ENCODE results near the gene TENM4. TPM values are rescaled to one million over a fixed set of nuclear protein-coding genes. Genes with fewer than 3 reads are reported as not detected.

TENM4 gene
- total RNA-seq, 1 donor from 2014 or later = 5.1 TPM

GRCh38 chr11:78791254-78791653 is 649.6 kb downstream of the TENM4 start:
- no peaks in the 10 kb centered on the region for H3K27me3 ChIP-seq
- no peaks in the 10 kb centered on the region for H3K79me2 ChIP-seq (ENCODE audit: low read depth)
- no peak overlapping the region for H2AFZ ChIP-seq (replicated peaks)
- H3K4me2 ChIP-seq = no peak overlapping the region
- H3K36me3 Mint-ChIP-seq = peaks cover 40% of the 10 kb centered on the region
- H3K4me3 Mint-ChIP-seq = no peak overlapping the region
- H3K36me3 ChIP-seq = no peaks in the 10 kb centered on the region
- no peaks in the 10 kb centered on the region for H3K9me3 Mint-ChIP-seq
- H3K9ac ChIP-seq = no peak overlapping the region
- no peaks in the 10 kb centered on the region for H3K9me3 ChIP-seq (ENCODE audit: low read depth)
- no peaks in the 10 kb centered on the region for H4K20me1 ChIP-seq (ENCODE audit: low read depth)
- H3K27me3 Mint-ChIP-seq (ENCODE audit: insufficient read depth, low read depth) = peaks cover 4% of the 10 kb centered on the region
- H3K4me3 ChIP-seq = no peak overlapping the region
- H3K27ac ChIP-seq = no peak overlapping the region
- H3K27ac Mint-ChIP-seq = no peak overlapping the region
- H3K4me1 Mint-ChIP-seq = peaks cover 16% of the 10 kb centered on the region
- no peak for DNase-seq (ENCODE audit: low spot score)
- no peaks in the 10 kb centered on the region for H3F3A ChIP-seq (ENCODE audit: low read depth)
- TF ChIP-seq EZH2 (IDR thresholded peaks at IDR 0.05) (no peak), EZH2phosphoT487 (IDR thresholded peaks at IDR 0.05) (no peak), CTCF (IDR thresholded peaks at IDR 0.05) (no peak)
- peaks cover 10% of the 10 kb centered on the region for H3K4me1 ChIP-seq

- no peak overlapping the region for H3K27ac ChIP-seq
- H3K36me3 ChIP-seq = no peaks in the 10 kb centered on the region
- no peak for TF ChIP-seq EZH2 (IDR thresholded peaks at IDR 0.05)
- TF ChIP-seq CTCF (IDR thresholded peaks at IDR 0.05) = no peak
- Mint-ChIP-seq H3K4me3 (no peak overlapping the region), H3K4me1 (peaks cover 19% of the 10 kb centered on the region), H3K9me3 (no peaks in the 10 kb centered on the region), H3K27ac (no peak overlapping the region), H3K27me3 (ENCODE audit: insufficient read depth, low read depth) (peaks cover 4% of the 10 kb centered on the region), H3K36me3 (peaks cover 40% of the 10 kb centered on the region)
- H3K4me3 ChIP-seq = no peak overlapping the region
- DNase-seq (ENCODE audit: low spot score) = no peak
- H3K79me2 ChIP-seq (ENCODE audit: low read depth) = no peaks in the 10 kb centered on the region
- H3K27me3 ChIP-seq = no peaks in the 10 kb centered on the region
- no peaks in the 10 kb centered on the region for H4K20me1 ChIP-seq (ENCODE audit: low read depth)
- H3K4me1 ChIP-seq = peaks cover 12% of the 10 kb centered on the region
- H3K4me2 ChIP-seq = no peak overlapping the region
- H3K9me3 ChIP-seq (ENCODE audit: low read depth) = no peaks in the 10 kb centered on the region
- H2AFZ ChIP-seq (replicated peaks) = no peak overlapping the region
- H3F3A ChIP-seq (ENCODE audit: low read depth) = no peaks in the 10 kb centered on the region
- no peak overlapping the region for H3K9ac ChIP-seq
Observed at GRCh38 chr11:78790784-78791183, 650.0 kb downstream of the TENM4 start.

- peaks cover 30% of the 10 kb centered on the region for H3K4me1 Mint-ChIP-seq
- Histone ChIP-seq H3K27ac (no peak overlapping the region), H3K9me3 (ENCODE audit: low read depth) (no peaks in the 10 kb centered on the region), H3K36me3 (no peaks in the 10 kb centered on the region), H3K9ac (no peak overlapping the region), H3K4me2 (no peak overlapping the region), H3F3A (ENCODE audit: low read depth) (no peaks in the 10 kb centered on the region), H3K27me3 (no peaks in the 10 kb centered on the region), H3K4me1 (peaks cover 26% of the 10 kb centered on the region), H2AFZ (replicated peaks) (no peak overlapping the region), H3K4me3 (no peak overlapping the region), H4K20me1 (ENCODE audit: low read depth) (no peaks in the 10 kb centered on the region), H3K79me2 (ENCODE audit: low read depth) (no peaks in the 10 kb centered on the region)
- no peak for DNase-seq (ENCODE audit: low spot score)
- H3K9me3 Mint-ChIP-seq = no peaks in the 10 kb centered on the region
- H3K27ac Mint-ChIP-seq = no peak overlapping the region
- TF ChIP-seq EZH2 (IDR thresholded peaks at IDR 0.05) (no peak), CTCF (IDR thresholded peaks at IDR 0.05) (no peak), EZH2phosphoT487 (IDR thresholded peaks at IDR 0.05) (no peak)
- H3K36me3 Mint-ChIP-seq = peaks cover 40% of the 10 kb centered on the region
- no peak overlapping the region for H3K4me3 Mint-ChIP-seq
- H3K27me3 Mint-ChIP-seq (ENCODE audit: insufficient read depth, low read depth) = peaks cover 5% of the 10 kb centered on the region
Observed at GRCh38 chr11:78789375-78789774, 651.5 kb downstream of the TENM4 start.

All from neural progenitor cell (in vitro differentiated cells).